NT2/D1 (cell line): ENCODE results near the gene PNPLA5.

Experiments
- SUZ12 ChIP-seq: IDR thresholded peaks from 2 replicates; pipeline ENCODE4 v1.6.1; 2011; ENCODE audit not compliant: insufficient read length, insufficient read depth; ENCODE audit errors: extremely low read depth
- YY1 ChIP-seq: IDR thresholded peaks from 2 replicates; pipeline ENCODE4 v1.6.1; 2011; ENCODE audit not compliant: insufficient read length, insufficient read depth
- ZNF274 ChIP-seq: IDR thresholded peaks from 2 replicates; pipeline ENCODE4 v1.6.1; 2011; ENCODE audit warnings: mild to moderate bottlenecking, low read depth, low read length

DNA sequence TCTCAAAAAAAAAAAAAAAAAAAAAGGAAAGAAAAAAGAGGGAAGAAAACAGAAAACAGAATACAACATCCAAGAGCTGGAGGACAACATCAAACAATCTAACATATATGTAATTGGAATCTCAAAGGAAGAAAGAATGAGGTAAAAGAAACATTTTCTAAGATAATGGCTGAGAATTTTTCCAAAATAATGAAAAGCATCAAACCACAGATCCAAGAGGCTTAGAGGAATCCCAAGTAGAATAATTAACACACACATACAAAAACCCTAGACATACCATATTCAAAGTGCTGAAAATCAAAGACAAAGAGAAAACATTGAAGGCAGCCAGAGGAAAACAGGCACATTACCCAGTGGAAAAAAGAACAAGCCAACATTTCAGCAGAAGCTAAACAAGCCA, 34.4 kb downstream of the PNPLA5 start:
- TF ChIP-seq YY1 (no peak), ZNF274 (no peak), SUZ12 (no peak)
